HS-27A (cell line): ENCODE measurements around the gene SKI.

ENCODE experiments used
- DNase-seq: peaks from one replicate; pipeline ENCODE4 v3.0.0-alpha.2; 2012; ENCODE audit warnings: low read depth, missing footprints

The SKI gene

GRCh38 chr1:2308844-2309243 is 80.7 kb downstream of the SKI start:
- no peak for DNase-seq

GRCh38 chr1:2310332-2311183 is 82.4 kb downstream of the SKI start:
- DNase-seq: no peak

- no peak for DNase-seq
Measured at GRCh38 chr1:2311184-2312032, 83.3 kb downstream of the SKI start.

- no peak for DNase-seq
Measured at GRCh38 chr1:2312160-2312514, 84.0 kb downstream of the SKI start.

GRCh38 chr1:2312515-2313301 is 84.6 kb downstream of the SKI start:
- DNase-seq: no peak

GRCh38 chr1:2313651-2314261 is 85.6 kb downstream of the SKI start:
- no peak for DNase-seq

- no peak for DNase-seq
Measured at GRCh38 chr1:2314273-2314802, 86.2 kb downstream of the SKI start.

- DNase-seq: no peak
Measured at GRCh38 chr1:2314803-2315673, 86.9 kb downstream of the SKI start.

GRCh38 chr1:2315674-2316450 is 87.7 kb downstream of the SKI start:
- no peak for DNase-seq

- DNase-seq: no peak
Measured at GRCh38 chr1:2316451-2316961, 88.4 kb downstream of the SKI start.

- no peak for DNase-seq
Measured at GRCh38 chr1:2317230-2318065, 89.3 kb downstream of the SKI start.

- DNase-seq: no peak
Measured at GRCh38 chr1:2318314-2319278, 90.5 kb downstream of the SKI start.

- no peak for DNase-seq
Measured at GRCh38 chr1:2319291-2319690, 91.2 kb downstream of the SKI start.

GRCh38 chr1:2320006-2320405 is 91.9 kb downstream of the SKI start:
- no peak for DNase-seq

GRCh38 chr1:2320760-2321667 is 92.9 kb downstream of the SKI start:
- no peak for DNase-seq

- DNase-seq: no peak
Measured at GRCh38 chr1:2322065-2322571, 94.0 kb downstream of the SKI start.
